H9 (cell line): ENCODE measurements around the gene RNF32. TPM values are rescaled to one million over a fixed set of nuclear protein-coding genes. Genes with fewer than 3 reads are reported as not detected.

Experiments
- DNase-seq: peaks from one replicate; pipeline ENCODE4 v3.0.0-alpha.2; 2017
- H2AFZ ChIP-seq: one replicate; pipeline ENCODE4 v1.6.1; 2013; ENCODE audit warnings: mild to moderate bottlenecking, low read length, control low read depth, moderate library complexity
- H2AK5ac ChIP-seq: 2 replicates; pipeline ENCODE4 v1.6.1; 2013; ENCODE audit warnings: low read length, control low read depth, mixed read lengths; ENCODE audit not compliant: insufficient read length
- H2BK120ac ChIP-seq: one replicate; pipeline ENCODE4 v1.6.1; 2013; ENCODE audit warnings: low read depth, mild to moderate bottlenecking, low read length, control low read depth, inconsistent platforms; ENCODE audit not compliant: poor library complexity, severe bottlenecking
- H2BK12ac ChIP-seq: 2 replicates; pipeline ENCODE4 v1.6.1; 2013; ENCODE audit warnings: low read length, control low read depth, mixed read lengths, low read depth; ENCODE audit not compliant: insufficient read length
- H2BK15ac ChIP-seq: 2 replicates; pipeline ENCODE4 v1.6.1; 2013; ENCODE audit warnings: low read depth, low read length, control low read depth
- H2BK20ac ChIP-seq: one replicate; pipeline ENCODE4 v1.6.1; 2013; ENCODE audit warnings: low read depth, mild to moderate bottlenecking, low read length, control low read depth, inconsistent platforms; ENCODE audit not compliant: poor library complexity, severe bottlenecking
- H2BK5ac ChIP-seq: 2 replicates; pipeline ENCODE4 v1.6.1; 2013; ENCODE audit warnings: low read length, control low read depth, mixed read lengths; ENCODE audit not compliant: insufficient read length
- H3K14ac ChIP-seq: 2 replicates; pipeline ENCODE4 v1.6.1; 2013; ENCODE audit warnings: low read length, control low read depth; ENCODE audit not compliant: insufficient read depth
- H3K18ac ChIP-seq: 2 replicates; pipeline ENCODE4 v1.6.1; 2013; ENCODE audit warnings: low read depth, mild to moderate bottlenecking, mixed read lengths, low read length, control low read depth; ENCODE audit not compliant: insufficient read length
- H3K23ac ChIP-seq: 2 replicates; pipeline ENCODE4 v1.6.1; 2013; ENCODE audit warnings: low read length, control low read depth, mixed read lengths, low read depth; ENCODE audit not compliant: insufficient read length
- H3K23me2 ChIP-seq: 2 replicates; pipeline ENCODE4 v1.6.1; 2013; ENCODE audit warnings: low read depth, mild to moderate bottlenecking, mixed read lengths, low read length, control low read depth; ENCODE audit not compliant: insufficient read length, poor library complexity, severe bottlenecking
- H3K27ac ChIP-seq: 2 replicates; pipeline ENCODE4 v1.5.1; 2013; ENCODE audit warnings: low read length, control low read depth, mixed read lengths, low read depth; ENCODE audit not compliant: insufficient read length
- H3K27me3 ChIP-seq: 2 replicates; pipeline ENCODE4 v1.6.1; 2013; ENCODE audit warnings: low read length, control low read depth, inconsistent platforms; ENCODE audit not compliant: insufficient read depth
- H3K4ac ChIP-seq: 2 replicates; pipeline ENCODE4 v1.6.1; 2013; ENCODE audit warnings: low read depth, mild to moderate bottlenecking, control low read depth, inconsistent platforms, low read length, moderate library complexity
- H3K4me1 ChIP-seq: 2 replicates; pipeline ENCODE4 v1.6.1; 2013; ENCODE audit warnings: low read length, control low read depth, inconsistent platforms; ENCODE audit not compliant: insufficient read depth
- H3K4me2 ChIP-seq: 2 replicates; pipeline ENCODE4 v1.6.1; 2013; ENCODE audit warnings: low read length, control low read depth, mixed read lengths; ENCODE audit not compliant: insufficient read length, insufficient read depth
- H3K56ac ChIP-seq: 2 replicates; pipeline ENCODE4 v1.6.1; 2013; ENCODE audit warnings: low read depth, mild to moderate bottlenecking, mixed read lengths, low read length, control low read depth; ENCODE audit not compliant: insufficient read length
- H3K79me1 ChIP-seq: 2 replicates; pipeline ENCODE4 v1.6.1; 2013; ENCODE audit warnings: low read depth, mild to moderate bottlenecking, moderate library complexity, low read length, control low read depth, inconsistent platforms; ENCODE audit not compliant: insufficient read depth, poor library complexity, severe bottlenecking
- H3K79me2 ChIP-seq: 2 replicates; pipeline ENCODE4 v1.6.1; 2013; ENCODE audit warnings: low read length, control low read depth, inconsistent platforms; ENCODE audit not compliant: insufficient read depth
- H3K9ac ChIP-seq: 2 replicates; pipeline ENCODE4 v1.6.1; 2013; ENCODE audit warnings: low read length, control low read depth, mixed read lengths; ENCODE audit not compliant: insufficient read length; ENCODE audit errors: extremely low read depth
- H3K9me3 ChIP-seq: one replicate; pipeline ENCODE4 v1.6.1; 2013; ENCODE audit warnings: low read depth, low read length, inconsistent platforms; ENCODE audit not compliant: control insufficient read depth
- H3T11ph ChIP-seq: one replicate; pipeline ENCODE4 v1.6.1; 2013; ENCODE audit warnings: mild to moderate bottlenecking, low read length, control low read depth, inconsistent platforms
- H4K20me1 ChIP-seq: one replicate; pipeline ENCODE4 v1.6.1; 2013; ENCODE audit not compliant: control insufficient read depth, insufficient read length, insufficient read depth
- H4K5ac ChIP-seq: 2 replicates; pipeline ENCODE4 v1.6.1; 2013; ENCODE audit warnings: low read depth, mild to moderate bottlenecking, mixed read lengths, low read length, control low read depth; ENCODE audit not compliant: insufficient read length
- H4K8ac ChIP-seq: replicated peaks from 2 replicates; pipeline ENCODE4 v1.6.1; 2013; ENCODE audit warnings: low read length, control low read depth, mixed read lengths, low read depth; ENCODE audit not compliant: insufficient read length
- H4K91ac ChIP-seq: 2 replicates; pipeline ENCODE4 v1.6.1; 2013; ENCODE audit warnings: low read depth, mild to moderate bottlenecking, moderate library complexity, mixed read lengths, low read length, control low read depth; ENCODE audit not compliant: insufficient read length
- H3K27ac Mint-ChIP-seq, 3 experiments: 2 replicates in 2 of 3; 3 replicates in 1 of 3; pipeline ENCODE4 v1.8.0; 2020 to 2021; ENCODE audit warnings: mixed read lengths in 3 of 3, mild to moderate bottlenecking in 1 of 3, moderate library complexity in 1 of 3
- H3K27me3 Mint-ChIP-seq: 2 replicates; pipeline ENCODE4 v1.8.0; 2021; ENCODE audit warnings: low read depth, mild to moderate bottlenecking, moderate library complexity, mixed read lengths
- H3K36me3 Mint-ChIP-seq, 3 experiments: 2 replicates in 2 of 3; 3 replicates in 1 of 3; pipeline ENCODE4 v1.8.0; 2020 to 2021; ENCODE audit warnings: low read depth in 3 of 3, mixed read lengths in 3 of 3; ENCODE audit not compliant: insufficient read depth in 1 of 3
- H3K4me1 Mint-ChIP-seq, 2 experiments: 2 replicates each; pipeline ENCODE4 v1.8.0; 2020; ENCODE audit warnings: mixed read lengths in 2 of 2
- H3K4me3 Mint-ChIP-seq, 2 experiments: 2 replicates in 1 of 2; 3 replicates in 1 of 2; pipeline ENCODE4 v1.8.0; 2020 to 2021; ENCODE audit warnings: mild to moderate bottlenecking in 2 of 2, mixed read lengths in 2 of 2, moderate library complexity in 1 of 2
- H3K9me3 Mint-ChIP-seq, 2 experiments: 2 replicates in 1 of 2; 3 replicates in 1 of 2; pipeline ENCODE4 v1.8.0; 2020; ENCODE audit warnings: mild to moderate bottlenecking in 2 of 2, mixed read lengths in 2 of 2, moderate library complexity in 1 of 2
- WGBS: extraction: QIAGEN DNeasy Blood & Tissue Kit; methylation state at CpG from one replicate; pipeline ENCODE4 v1.1.7; 2013; ENCODE audit warnings: missing lambda C conversion rate, low lambda C conversion rate, mixed read lengths; ENCODE audit not compliant: insufficient read length; ENCODE audit errors: extremely low coverage; 5-methylcytosine and 5-hydroxymethylcytosine counted together
- total RNA-seq: library from RNA; stranded (reverse); gene quantifications from 2 replicates; pipeline ENCODE4 v1.2.1, GENCODE V29; 2021
- TF ChIP-seq, protein P1 (sequence below): fragments of 200-600 bp; sonication (generic); conservative IDR thresholded peaks from 3 replicates; pipeline ENCODE4 v1.8.0; 2021; ENCODE audit warnings: antibody characterized with exemption, mild to moderate bottlenecking

RNF32 gene
- total RNA-seq, 1 experiment from 2014 or later: 0.90 TPM

DNA sequence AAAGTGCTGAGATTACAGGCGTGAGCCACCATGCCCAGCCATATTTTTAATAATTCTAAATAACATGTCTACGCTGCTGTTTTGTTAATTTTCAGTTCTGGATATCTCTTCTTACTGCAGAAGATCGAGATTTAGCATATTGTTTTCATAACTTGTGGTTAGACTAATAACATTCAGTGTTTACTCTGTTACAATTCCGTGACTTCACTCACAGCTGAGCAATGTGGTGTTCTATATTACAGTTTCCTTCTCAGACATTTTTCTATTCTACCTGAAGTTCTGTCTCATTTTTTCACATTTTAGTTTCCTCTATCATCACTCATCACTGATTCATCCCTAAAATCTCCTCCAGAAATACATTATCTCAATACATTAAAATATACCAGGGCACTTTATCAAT is 10.9 kb downstream of the RNF32 start:
- Histone ChIP-seq H3K27ac (no peak overlapping the region), H3K27me3 (no peaks in the 10 kb centered on the region), H3K4me2 (no peak overlapping the region), H2BK120ac (no peak overlapping the region), H3K79me2 (no peaks in the 10 kb centered on the region), H3K9me3 (no peaks in the 10 kb centered on the region), H3K79me1 (no peaks in the 10 kb centered on the region), H4K8ac (no peak overlapping the region), H3K18ac (no peak overlapping the region), H4K20me1 (no peaks in the 10 kb centered on the region), H3T11ph (no peak overlapping the region), H2BK5ac (no peak overlapping the region), H3K23ac (no peak overlapping the region), H4K5ac (no peak overlapping the region), H3K4ac (no peak overlapping the region), H3K4me1 (no peaks in the 10 kb centered on the region), H2AFZ (no peak overlapping the region), H2BK12ac (no peak overlapping the region), H3K9ac (no peak overlapping the region), H3K14ac (no peak overlapping the region), H3K56ac (no peak overlapping the region), H4K91ac (no peak overlapping the region), H2BK20ac (no peak overlapping the region), H3K23me2 (no peaks in the 10 kb centered on the region), H2BK15ac (no peak overlapping the region), H2AK5ac (no peak overlapping the region)
- Mint-ChIP-seq H3K9me3 (peaks cover 6 to 25% of the 10 kb centered on the region in 2 experiments; a peak in 4 of 5 replicates), H3K36me3 (peaks cover 3 to 33% (median 4%) of the 10 kb centered on the region in 3 experiments; a peak in 5 of 7 replicates), H3K4me3 (no peak overlapping the region), H3K27me3 (peaks cover 2% of the 10 kb centered on the region; the same call in 1 of the 2 replicates), H3K27ac (no peak overlapping the region), H3K4me1 (peaks cover 9 to 16% of the 10 kb centered on the region in 2 experiments)
- WGBS: no CpG with 5 or more reads among the region's 4 CpGs
- DNase-seq: no peak
- TF ChIP-seq, protein P1, sequence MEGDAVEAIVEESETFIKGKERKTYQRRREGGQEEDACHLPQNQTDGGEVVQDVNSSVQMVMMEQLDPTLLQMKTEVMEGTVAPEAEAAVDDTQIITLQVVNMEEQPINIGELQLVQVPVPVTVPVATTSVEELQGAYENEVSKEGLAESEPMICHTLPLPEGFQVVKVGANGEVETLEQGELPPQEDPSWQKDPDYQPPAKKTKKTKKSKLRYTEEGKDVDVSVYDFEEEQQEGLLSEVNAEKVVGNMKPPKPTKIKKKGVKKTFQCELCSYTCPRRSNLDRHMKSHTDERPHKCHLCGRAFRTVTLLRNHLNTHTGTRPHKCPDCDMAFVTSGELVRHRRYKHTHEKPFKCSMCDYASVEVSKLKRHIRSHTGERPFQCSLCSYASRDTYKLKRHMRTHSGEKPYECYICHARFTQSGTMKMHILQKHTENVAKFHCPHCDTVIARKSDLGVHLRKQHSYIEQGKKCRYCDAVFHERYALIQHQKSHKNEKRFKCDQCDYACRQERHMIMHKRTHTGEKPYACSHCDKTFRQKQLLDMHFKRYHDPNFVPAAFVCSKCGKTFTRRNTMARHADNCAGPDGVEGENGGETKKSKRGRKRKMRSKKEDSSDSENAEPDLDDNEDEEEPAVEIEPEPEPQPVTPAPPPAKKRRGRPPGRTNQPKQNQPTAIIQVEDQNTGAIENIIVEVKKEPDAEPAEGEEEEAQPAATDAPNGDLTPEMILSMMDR: no peak
